ENCODE data around the gene ZBTB40.

Gene ZBTB40

GRCh38 chr1:22451702-22452480 lies at the start of gene ZBTB40:
TSS of gene ZBTB40 (plus strand) at chr1:22451851. CDS start at chr1:22489949, 38,098 bp downstream.
- DNase-seq (ENCODE audit: low read depth) = peak; percentile 91

GRCh38 chr1:22402356-22403053 lies 49.1 kb upstream of the ZBTB40 start:
- DNase-seq (ENCODE audit: low read depth) = no peak

- DNase-seq (ENCODE audit: low read depth) = no peak
Measured at GRCh38 chr1:22404486-22404885, 47.2 kb upstream of the ZBTB40 start.

- DNase-seq (ENCODE audit: low read depth) = no peak
Measured at GRCh38 chr1:22406722-22407495, 44.7 kb upstream of the ZBTB40 start.

- DNase-seq (ENCODE audit: low read depth) = no peak
Measured at GRCh38 chr1:22408230-22408629, 43.4 kb upstream of the ZBTB40 start.

GRCh38 chr1:22410401-22410800 lies 41.2 kb upstream of the ZBTB40 start:
- DNase-seq (ENCODE audit: low read depth) = no peak

GRCh38 chr1:22410928-22411495 lies 40.6 kb upstream of the ZBTB40 start:
- DNase-seq (ENCODE audit: low read depth) = no peak

- no peak for DNase-seq (ENCODE audit: low read depth)
Measured at GRCh38 chr1:22411589-22411988, 40.1 kb upstream of the ZBTB40 start.

GRCh38 chr1:22412932-22413727 lies 38.5 kb upstream of the ZBTB40 start:
- DNase-seq (ENCODE audit: low read depth) = no peak

- DNase-seq (ENCODE audit: low read depth) = no peak
Measured at GRCh38 chr1:22413799-22414198, 37.9 kb upstream of the ZBTB40 start.

- no peak for DNase-seq (ENCODE audit: low read depth)
Measured at GRCh38 chr1:22414244-22414751, 37.4 kb upstream of the ZBTB40 start.

- DNase-seq (ENCODE audit: low read depth) = no peak
Measured at GRCh38 chr1:22415489-22415888, 36.2 kb upstream of the ZBTB40 start.

- peak; percentile 44 for DNase-seq (ENCODE audit: low read depth)
Measured at GRCh38 chr1:22416555-22417454, 34.8 kb upstream of the ZBTB40 start.

GRCh38 chr1:22417466-22417865 lies 34.2 kb upstream of the ZBTB40 start:
- DNase-seq (ENCODE audit: low read depth) = no peak

- no peak for DNase-seq (ENCODE audit: low read depth)
Measured at GRCh38 chr1:22418312-22418711, 33.3 kb upstream of the ZBTB40 start.

- DNase-seq (ENCODE audit: low read depth) = no peak
Measured at GRCh38 chr1:22418933-22419382, 32.7 kb upstream of the ZBTB40 start.

GRCh38 chr1:22420455-22421053 lies 31.1 kb upstream of the ZBTB40 start:
- DNase-seq (ENCODE audit: low read depth) = peak; percentile 21

GRCh38 chr1:22426781-22427180 lies 24.9 kb upstream of the ZBTB40 start:
- DNase-seq (ENCODE audit: low read depth) = no peak

- no peak for DNase-seq (ENCODE audit: low read depth)
Measured at GRCh38 chr1:22428672-22429071, 23.0 kb upstream of the ZBTB40 start.

- no peak for DNase-seq (ENCODE audit: low read depth)
Measured at GRCh38 chr1:22431965-22432364, 19.7 kb upstream of the ZBTB40 start.
